ENCODE measurements around the gene SGK1.

The SGK1 gene

GRCh38 chr6:134343066-134343465 lies 25.2 kb upstream of the SGK1 start:
- no peak for TF ChIP-seq EZH2 (IDR thresholded peaks at IDR 0.05; ENCODE audit: borderline replicate concordance, low read length)
- TF ChIP-seq, protein P1, sequence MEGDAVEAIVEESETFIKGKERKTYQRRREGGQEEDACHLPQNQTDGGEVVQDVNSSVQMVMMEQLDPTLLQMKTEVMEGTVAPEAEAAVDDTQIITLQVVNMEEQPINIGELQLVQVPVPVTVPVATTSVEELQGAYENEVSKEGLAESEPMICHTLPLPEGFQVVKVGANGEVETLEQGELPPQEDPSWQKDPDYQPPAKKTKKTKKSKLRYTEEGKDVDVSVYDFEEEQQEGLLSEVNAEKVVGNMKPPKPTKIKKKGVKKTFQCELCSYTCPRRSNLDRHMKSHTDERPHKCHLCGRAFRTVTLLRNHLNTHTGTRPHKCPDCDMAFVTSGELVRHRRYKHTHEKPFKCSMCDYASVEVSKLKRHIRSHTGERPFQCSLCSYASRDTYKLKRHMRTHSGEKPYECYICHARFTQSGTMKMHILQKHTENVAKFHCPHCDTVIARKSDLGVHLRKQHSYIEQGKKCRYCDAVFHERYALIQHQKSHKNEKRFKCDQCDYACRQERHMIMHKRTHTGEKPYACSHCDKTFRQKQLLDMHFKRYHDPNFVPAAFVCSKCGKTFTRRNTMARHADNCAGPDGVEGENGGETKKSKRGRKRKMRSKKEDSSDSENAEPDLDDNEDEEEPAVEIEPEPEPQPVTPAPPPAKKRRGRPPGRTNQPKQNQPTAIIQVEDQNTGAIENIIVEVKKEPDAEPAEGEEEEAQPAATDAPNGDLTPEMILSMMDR (IDR thresholded peaks at IDR 0.05; ENCODE audit: low read length) = no peak
- H3K36me3 ChIP-seq (ENCODE audit: insufficient read depth, low read length) = no peaks in the 10 kb centered on the region
- H2AFZ ChIP-seq (ENCODE audit: low read length) = no peak overlapping the region
- no peak overlapping the region for H3K9ac ChIP-seq (ENCODE audit: low read length)
- no peak overlapping the region for H3K27ac ChIP-seq (ENCODE audit: low read depth, low read length, poor library complexity, severe bottlenecking)
- H3K9me2 ChIP-seq (ENCODE audit: low read depth, low read length) = no peaks in the 10 kb centered on the region
- no peaks in the 10 kb centered on the region for H3F3A ChIP-seq (ENCODE audit: insufficient read depth, low read length)
- no peaks in the 10 kb centered on the region for H4K20me1 ChIP-seq (ENCODE audit: insufficient read depth, low read length)
- H3K79me2 ChIP-seq (ENCODE audit: insufficient read depth, low read length) = no peaks in the 10 kb centered on the region
- no peak overlapping the region for H3K4me2 ChIP-seq (ENCODE audit: low read length)
- H3K9me3 ChIP-seq (ENCODE audit: low read length) = no peaks in the 10 kb centered on the region
- no peaks in the 10 kb centered on the region for H3K27me3 ChIP-seq (ENCODE audit: insufficient read depth, low read length)
- H3K4me1 ChIP-seq (ENCODE audit: insufficient read depth, low read length, severe bottlenecking) = no peaks in the 10 kb centered on the region
- H3K4me3 ChIP-seq (ENCODE audit: low read depth, low read length, poor library complexity, severe bottlenecking) = no peak overlapping the region

- Histone ChIP-seq H4K20me1 (ENCODE audit: insufficient read depth, low read length) (no peaks in the 10 kb centered on the region), H3F3A (ENCODE audit: insufficient read depth, low read length) (no peaks in the 10 kb centered on the region), H3K4me1 (ENCODE audit: insufficient read depth, low read length, severe bottlenecking) (no peaks in the 10 kb centered on the region), H3K9me2 (ENCODE audit: low read depth, low read length) (no peaks in the 10 kb centered on the region), H3K79me2 (ENCODE audit: insufficient read depth, low read length) (no peaks in the 10 kb centered on the region), H3K4me3 (ENCODE audit: low read depth, low read length, poor library complexity, severe bottlenecking) (no peak overlapping the region), H3K27ac (ENCODE audit: low read depth, low read length, poor library complexity, severe bottlenecking) (no peak overlapping the region), H2AFZ (ENCODE audit: low read length) (no peak overlapping the region), H3K27me3 (ENCODE audit: insufficient read depth, low read length) (no peaks in the 10 kb centered on the region), H3K4me2 (ENCODE audit: low read length) (no peak overlapping the region), H3K9me3 (ENCODE audit: low read length) (no peaks in the 10 kb centered on the region), H3K9ac (ENCODE audit: low read length) (no peak overlapping the region), H3K36me3 (ENCODE audit: insufficient read depth, low read length) (no peaks in the 10 kb centered on the region)
- TF ChIP-seq, protein P1 (IDR thresholded peaks at IDR 0.05; ENCODE audit: low read length) = no peak
- TF ChIP-seq EZH2 (IDR thresholded peaks at IDR 0.05; ENCODE audit: borderline replicate concordance, low read length) = no peak
These were observed 24.2 kb upstream of the SGK1 start for GRCh38 chr6:134341999-134342567.

DNA sequence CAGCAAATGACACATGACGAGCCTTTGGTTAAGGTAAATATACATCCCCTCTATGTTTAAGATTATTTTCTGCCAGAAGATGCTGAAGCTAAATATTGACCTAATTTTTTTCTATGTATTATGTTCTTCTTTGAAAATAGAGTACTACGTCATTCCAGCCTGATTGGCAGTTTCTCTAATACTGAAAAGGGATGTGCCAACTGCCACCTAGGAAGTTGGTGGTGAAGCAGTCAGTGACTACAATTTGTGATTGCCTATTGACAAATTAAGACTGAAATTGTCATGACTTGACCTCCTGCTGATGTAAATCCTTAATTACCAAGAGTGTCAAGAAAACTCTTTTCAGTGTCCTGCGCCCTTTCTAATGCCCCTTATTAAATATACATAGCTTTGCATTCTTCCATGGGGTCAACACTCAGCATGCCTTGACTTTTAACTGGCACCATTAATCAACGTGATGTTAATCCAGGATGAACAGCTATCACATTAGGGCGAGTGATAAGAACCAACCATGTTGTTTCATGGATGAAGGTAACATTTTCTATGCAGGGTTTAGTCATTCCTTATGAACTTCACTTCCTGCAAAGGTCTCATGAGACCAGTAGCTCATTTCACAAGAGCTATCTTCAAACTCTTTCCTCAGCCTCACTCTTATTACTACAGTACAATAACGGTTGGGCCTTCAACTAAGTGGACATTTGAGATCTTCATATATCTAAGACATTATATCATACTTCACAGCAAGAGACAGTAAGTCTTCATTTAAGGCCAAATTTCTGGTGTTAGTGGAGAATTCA lies 22.5 kb upstream of the SGK1 start:
- no peak overlapping the region for H3K9ac ChIP-seq (ENCODE audit: low read length)
- H3K9me3 ChIP-seq (ENCODE audit: low read length) = no peaks in the 10 kb centered on the region
- H3K4me1 ChIP-seq (ENCODE audit: insufficient read depth, low read length, severe bottlenecking) = no peaks in the 10 kb centered on the region
- no peaks in the 10 kb centered on the region for H3K27me3 ChIP-seq (ENCODE audit: insufficient read depth, low read length)
- H3K9me2 ChIP-seq (ENCODE audit: low read depth, low read length) = no peaks in the 10 kb centered on the region
- H3K4me3 ChIP-seq (ENCODE audit: low read depth, low read length, poor library complexity, severe bottlenecking) = no peak overlapping the region
- H3K27ac ChIP-seq (ENCODE audit: low read depth, low read length, poor library complexity, severe bottlenecking) = no peak overlapping the region
- H3K79me2 ChIP-seq (ENCODE audit: insufficient read depth, low read length) = no peaks in the 10 kb centered on the region
- no peak overlapping the region for H2AFZ ChIP-seq (ENCODE audit: low read length)
- H3K36me3 ChIP-seq (ENCODE audit: insufficient read depth, low read length) = no peaks in the 10 kb centered on the region
- no peak for TF ChIP-seq EZH2 (IDR thresholded peaks at IDR 0.05; ENCODE audit: borderline replicate concordance, low read length)
- TF ChIP-seq, protein P1 (IDR thresholded peaks at IDR 0.05; ENCODE audit: low read length) = no peak
- H4K20me1 ChIP-seq (ENCODE audit: insufficient read depth, low read length) = no peaks in the 10 kb centered on the region
- no peaks in the 10 kb centered on the region for H3F3A ChIP-seq (ENCODE audit: insufficient read depth, low read length)
- no peak overlapping the region for H3K4me2 ChIP-seq (ENCODE audit: low read length)
